GM18868 (cell line): Measurements from ENCODE around the gene CTDSPL.
"Not testable (repeated sequence)": the region's sequence is repeated elsewhere in the genome, so short reads cannot be mapped to it uniquely, and the experiment has no call there.

Source experiments
- ATAC-seq: cut with Tn5 transposase; IDR thresholded peaks from one replicate; pipeline ENCODE4 v1.9.1; 2021; ENCODE audit warnings: mild to moderate bottlenecking, moderate library complexity; ENCODE audit not compliant: unreplicated experiment

The CTDSPL gene, protein sequence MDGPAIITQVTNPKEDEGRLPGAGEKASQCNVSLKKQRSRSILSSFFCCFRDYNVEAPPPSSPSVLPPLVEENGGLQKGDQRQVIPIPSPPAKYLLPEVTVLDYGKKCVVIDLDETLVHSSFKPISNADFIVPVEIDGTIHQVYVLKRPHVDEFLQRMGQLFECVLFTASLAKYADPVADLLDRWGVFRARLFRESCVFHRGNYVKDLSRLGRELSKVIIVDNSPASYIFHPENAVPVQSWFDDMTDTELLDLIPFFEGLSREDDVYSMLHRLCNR

DNA sequence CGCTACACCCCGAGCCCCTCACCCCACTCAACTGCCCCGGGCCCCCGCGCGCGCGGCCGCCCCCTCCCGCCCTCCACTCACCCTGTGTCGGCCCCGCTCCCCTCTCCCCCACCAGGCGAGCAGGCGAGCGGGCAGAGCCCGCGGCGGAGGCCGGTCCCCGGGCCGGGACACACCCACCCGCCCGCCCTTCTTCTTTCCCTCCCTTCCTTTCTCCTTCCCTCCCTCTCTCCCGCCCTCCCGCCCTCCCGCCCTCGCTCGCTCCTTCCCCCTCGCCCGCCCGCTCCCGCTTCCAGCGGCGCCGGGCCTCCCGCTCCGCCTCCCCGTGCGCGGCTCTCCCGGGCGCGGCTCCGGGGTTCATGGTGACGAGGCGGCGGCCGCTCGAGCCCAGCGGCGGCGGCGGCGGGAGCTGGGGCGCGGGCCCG, at the start of gene CTDSPL:
Gene CTDSPL, plus strand, starts transcription at position 261 of the 422 bp plus-strand sequence. CDS start 320 bp downstream, outside the sequence.
- no peak for ATAC-seq

DNA sequence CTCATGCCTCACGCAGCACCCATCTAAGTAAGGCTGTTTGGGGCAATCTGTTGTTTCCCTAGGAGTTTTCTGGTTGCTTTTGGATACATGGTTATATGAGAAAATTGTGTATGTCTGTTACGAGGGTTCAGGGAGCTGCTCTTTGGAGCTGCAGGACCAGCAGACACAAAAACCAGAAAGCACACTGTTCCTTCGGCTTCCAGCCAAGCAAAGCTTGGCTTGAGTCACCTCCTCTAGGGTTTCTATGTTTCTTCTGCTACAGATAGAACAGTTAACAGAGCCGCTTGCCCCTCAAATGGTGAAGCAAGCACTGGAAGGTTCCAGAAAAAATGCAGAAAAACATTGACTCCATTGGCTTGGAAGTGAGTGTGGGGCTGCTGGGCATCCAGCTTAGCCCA, 49.2 kb upstream of the CTDSPL start:
- ATAC-seq: no peak

DNA sequence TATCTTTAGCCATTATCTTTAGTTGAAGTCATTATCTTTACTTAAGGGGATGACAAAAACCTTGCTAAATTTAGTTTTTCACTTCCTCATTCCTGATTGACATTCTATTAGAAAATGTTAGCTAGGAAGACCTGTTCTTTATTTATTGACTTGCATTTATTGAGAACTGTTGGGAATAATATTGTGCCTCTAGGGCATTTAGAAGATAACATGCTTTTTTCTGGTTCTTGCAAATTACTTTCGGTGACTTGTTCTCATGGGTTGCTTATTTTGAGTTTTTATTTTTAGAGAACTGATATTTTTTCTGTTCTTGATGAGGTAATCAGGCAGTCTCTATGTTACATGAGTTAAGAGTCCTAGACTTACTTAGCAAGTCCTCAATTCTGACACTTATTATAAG, 48.3 kb upstream of the CTDSPL start:
- ATAC-seq: peak; percentile 65

DNA sequence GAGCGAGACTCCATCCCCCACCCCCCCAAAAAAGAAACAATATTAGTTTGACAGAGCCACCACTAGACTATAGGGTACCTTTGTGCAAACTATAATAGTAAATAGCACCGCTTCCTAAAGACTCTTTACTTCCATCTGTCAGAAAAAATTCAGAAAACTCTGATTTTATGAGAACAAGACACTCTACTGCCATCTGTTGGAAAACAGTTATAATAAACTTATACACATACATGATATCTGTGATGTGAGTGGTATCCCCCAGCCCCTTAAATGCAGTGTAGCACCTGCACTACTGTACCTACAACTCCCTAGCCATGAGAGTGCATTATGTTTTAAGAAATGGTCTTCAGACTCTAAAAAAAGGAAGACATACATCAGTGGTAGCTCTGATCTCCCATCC, 47.1 kb upstream of the CTDSPL start:
- ATAC-seq: no peak

DNA sequence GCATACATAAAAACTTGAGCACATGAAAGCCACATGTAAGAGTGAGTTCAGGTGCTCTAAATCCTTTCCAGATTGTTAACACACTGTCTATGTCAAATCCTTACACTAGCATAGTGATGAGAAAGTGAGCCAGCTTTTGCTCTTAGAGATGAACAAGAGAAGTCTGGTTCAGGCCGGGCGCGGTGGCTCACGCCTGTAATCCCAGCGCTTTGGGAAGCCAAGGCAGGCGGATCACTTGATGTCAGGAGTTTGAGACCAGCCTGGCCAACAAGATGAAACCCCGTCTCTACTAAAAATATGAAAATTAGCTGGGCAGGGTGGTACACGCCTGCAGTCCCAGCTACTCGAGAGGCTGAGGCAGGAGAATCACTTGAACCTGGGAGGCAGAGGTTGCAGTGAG, 46.5 kb upstream of the CTDSPL start:
- ATAC-seq: not testable (repeated sequence)

DNA sequence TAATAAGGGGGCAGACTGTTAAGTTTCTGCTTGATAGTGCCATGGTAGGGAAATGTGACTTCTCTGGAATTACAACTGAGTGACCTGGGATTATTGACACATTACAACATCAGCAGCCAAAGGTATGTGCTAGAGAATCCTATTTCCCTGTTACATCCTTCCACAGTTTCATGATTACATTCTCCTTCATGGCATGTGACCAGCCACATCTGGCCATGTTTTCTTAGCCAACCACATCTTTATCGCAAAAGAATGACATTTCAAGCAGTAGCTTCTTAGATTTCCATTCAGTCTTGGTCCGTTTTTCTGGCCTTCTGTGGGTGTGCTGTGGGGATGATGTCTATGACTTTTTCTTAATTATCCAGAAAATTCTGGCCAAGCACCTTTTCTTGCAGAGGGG, 45.4 kb upstream of the CTDSPL start:
- no peak for ATAC-seq

DNA sequence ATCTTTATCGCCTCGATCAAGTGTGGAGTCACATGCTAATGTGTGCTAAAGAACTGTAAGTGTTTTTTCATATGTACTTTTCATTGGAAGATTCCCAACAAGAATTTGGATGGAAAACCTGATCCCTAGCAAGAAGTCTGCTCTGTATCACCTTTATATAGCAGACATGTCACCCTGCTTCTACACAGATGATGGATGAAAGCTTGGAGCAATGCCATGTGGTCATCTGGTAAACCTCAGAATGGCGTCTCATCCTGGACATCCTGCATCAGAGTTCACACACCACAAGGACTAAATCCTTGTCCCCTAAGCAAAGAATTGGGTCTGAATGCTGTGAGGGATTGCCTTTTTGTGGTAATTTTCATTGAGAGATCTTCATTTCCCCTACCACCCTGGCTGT, 42.1 kb upstream of the CTDSPL start:
- no peak for ATAC-seq

DNA sequence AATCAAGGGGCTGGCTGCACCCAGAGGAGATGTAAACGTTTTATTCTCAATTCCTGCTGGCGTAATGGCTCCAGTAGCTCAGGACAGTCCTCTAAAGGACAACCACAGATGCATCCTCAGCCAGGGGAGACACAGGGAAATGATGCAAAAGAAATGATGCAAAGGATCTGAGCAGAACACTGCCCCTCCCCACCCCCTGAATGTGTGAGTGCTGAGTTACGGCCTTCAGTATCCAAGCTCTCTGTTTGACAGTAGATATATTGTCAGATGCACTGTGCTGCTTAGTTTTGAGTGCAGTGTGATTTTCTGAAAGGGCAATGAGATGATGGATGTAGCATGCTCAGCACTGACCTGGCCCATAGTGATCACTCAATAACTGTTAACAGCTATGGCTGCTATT, 41.4 kb upstream of the CTDSPL start:
- ATAC-seq: no peak

DNA sequence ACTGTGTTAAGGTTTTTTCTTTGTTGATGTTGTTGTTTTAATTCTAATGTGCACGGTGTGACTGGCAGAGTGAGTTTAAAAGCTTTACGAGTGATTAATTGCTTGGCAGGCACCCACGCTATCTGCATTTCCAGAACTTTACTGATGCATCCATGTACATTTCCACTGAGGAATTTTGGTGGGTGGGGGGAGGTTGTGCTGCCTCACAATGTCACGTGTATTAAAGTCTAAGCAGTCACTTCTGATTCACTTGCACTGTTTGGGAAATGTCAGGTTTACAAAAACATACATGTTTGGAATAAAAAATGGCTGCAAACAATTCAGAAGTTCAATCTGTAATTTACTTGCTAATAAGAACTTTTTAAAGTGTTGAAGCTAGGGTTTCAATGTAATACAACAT, 38.5 kb upstream of the CTDSPL start:
- no peak for ATAC-seq

DNA sequence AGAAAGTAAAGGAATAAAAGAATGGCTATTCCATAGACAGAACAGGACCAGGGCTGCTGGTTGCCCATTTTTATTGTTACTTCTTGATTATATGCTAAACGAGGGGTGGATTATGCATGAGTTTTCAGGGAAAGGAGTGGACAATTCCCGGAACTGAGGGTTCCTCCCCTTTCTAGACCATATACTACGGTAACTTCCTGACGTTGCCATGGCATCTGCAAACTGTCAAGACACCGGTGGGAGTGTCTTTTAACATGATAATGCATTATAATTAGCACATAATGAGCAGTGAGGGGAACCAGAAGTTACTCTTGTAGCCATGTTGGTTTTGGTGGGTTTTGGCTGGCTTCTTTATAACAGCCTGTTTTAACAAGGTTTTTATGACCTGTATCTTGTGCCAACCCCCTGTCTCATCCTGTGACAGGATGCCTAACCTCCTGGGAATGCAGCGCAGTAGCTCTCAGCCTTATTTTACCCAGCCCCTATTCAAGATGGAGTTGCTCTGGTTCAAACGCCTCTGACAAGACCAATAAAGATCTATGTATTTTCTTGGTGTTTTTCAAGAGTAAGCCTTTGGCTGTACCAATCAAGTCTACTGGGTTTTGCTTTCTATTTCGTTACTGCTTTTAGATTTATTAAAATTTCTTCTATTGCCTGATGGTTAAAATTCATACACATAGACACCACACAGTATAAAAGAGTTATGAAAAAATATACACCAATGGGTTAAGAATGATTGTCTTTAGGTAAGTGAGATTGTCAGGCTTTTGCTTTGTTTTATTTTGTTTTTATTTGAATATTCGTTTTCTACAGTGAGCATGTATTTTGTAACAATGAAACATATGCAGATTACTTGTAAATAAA, 37.4 kb upstream of the CTDSPL start:
- ATAC-seq: no peak

DNA sequence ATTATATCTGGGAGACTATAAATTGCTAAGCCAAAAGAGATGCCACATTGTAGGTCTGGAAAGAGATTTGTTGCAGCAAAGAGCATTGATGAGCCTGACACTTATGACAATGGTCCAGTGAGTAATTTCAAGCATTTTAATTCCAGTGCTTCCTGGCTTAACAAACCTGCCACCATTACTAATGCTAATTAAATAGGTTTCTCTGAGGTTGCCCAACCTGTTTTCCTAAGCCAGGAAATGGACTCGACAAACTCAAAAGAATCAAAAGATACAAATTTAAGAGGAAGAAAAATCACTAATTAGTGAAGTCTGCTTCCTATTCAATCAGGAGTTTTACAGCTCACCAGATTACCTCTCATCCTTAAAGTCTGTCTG, 36.7 kb upstream of the CTDSPL start:
- ATAC-seq: no peak

DNA sequence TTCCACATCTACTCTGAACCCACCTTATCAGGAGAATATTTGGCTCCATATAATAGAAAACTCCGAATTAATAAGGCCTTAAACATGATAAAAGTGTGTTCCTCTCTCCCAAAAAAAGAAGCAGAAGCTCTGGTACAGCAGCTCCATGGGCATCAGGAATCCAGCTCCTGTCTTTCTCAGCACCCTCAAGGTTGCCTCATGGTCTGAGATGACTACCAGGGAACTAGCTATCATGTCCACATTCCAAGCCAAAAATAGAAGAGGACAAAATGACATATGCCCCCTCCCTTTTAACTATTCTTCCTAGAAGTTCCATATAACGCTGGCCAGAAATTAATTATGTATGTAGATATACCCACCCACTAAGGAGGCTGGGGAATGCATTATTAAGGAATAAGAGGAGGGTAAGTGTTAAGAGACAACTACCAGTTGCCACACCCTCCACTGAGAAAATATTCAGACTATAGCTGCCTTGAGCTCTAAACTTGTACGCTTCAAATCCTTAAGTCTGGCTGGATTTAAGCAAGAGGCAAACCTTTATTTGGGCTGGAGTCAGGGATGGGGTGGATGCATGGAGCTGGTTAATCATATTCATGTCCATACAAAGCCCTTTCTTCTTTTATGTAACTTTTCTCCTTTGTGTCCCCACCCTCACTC, 35.8 kb upstream of the CTDSPL start:
- ATAC-seq: no peak

DNA sequence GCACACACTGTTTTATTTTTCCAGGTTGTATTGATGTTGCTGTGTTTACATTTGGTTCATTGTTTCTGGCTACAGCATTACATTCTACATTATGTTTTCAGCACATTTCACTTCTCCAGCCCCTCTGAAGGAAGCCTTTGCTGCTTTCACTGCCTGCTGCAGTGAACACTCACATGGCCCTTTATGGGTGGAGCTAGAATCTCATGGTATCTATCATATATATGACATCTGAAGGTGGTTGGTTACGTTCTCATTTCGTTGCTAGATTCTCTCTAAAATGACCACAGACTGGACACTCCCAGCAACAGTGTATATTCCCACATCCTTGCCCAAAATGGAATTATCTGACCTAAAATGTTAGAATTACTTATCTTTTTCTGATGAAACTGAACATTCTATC, 35.2 kb upstream of the CTDSPL start:
- no peak for ATAC-seq

DNA sequence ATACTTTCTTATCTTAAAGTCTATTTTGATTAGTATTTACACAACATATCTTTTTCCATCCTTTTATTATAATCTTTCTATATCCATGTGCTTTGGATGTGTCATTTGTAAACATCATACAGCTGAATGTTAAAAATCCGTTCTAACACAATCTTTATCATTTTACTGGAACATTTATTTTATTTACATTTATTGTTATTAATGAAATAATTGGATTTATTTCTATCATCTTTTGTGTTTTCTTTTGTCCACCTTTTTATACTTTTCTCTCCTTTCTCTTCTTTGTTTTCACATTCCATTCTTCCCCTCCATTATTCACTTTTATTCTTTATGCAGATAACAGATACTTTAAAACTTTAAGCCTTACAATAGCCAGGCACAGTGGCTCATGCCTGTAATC, 34.7 kb upstream of the CTDSPL start:
- no peak for ATAC-seq

DNA sequence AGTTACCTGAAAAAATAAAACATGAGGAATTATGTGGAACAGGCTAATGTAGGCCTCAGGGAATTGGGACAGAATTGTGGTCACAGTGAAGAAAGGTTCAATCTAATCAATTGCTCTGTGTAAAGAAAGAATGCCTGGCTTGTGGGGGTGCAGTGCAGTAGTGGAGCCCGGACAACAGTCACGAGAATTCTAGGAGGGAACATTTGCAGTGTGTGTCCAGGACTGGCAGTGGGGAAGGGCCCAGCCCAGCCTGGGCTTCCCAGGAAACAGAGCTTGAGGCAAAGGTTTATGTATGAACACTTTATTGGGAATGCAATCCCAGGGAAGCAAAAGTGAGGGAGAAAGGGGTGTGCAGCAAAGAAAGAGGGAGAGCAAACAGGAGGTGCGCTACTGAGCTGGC, 29.2 kb upstream of the CTDSPL start:
- ATAC-seq: no peak

DNA sequence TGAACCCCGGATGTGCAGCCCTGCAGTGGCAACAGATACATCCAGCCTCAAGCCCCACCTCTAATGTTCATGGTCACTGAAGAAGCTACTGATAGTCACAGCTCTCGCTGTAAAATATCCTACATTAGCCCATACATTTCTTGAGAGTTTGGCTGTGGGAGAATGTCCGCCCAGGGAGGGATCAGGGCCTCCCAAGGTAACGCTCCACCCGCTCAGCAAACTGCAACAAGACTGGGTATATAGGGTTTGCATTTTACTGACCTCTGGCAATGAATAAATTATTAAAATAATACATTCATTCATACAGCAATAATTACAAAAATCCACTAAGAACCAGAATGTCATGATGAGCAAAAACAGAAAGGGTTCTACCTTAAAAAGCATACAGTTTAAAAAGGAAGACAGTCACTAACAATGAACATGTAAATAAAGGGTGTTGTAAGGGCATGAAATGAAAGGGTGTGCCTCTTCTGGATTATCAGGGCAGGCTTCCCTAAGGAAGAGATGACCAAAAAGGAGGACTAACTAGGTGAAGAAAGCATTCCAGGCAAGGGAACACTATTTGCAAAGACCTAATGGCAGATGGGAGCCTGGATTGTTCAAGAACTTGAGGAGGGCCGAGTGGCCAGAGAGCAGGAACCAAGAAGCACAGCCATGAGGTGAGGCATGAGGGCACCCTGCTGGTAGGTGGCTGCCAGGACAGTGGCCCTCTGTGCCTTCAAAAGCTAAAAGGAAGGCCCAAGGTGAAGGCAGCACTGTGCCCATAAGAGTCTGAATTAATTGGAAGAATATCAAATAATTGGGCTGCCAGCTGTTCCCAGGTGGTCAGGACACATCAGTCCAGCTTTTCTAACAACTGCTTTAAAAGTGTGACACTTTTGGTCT, 28.1 kb upstream of the CTDSPL start:
- ATAC-seq: peak; percentile 57

DNA sequence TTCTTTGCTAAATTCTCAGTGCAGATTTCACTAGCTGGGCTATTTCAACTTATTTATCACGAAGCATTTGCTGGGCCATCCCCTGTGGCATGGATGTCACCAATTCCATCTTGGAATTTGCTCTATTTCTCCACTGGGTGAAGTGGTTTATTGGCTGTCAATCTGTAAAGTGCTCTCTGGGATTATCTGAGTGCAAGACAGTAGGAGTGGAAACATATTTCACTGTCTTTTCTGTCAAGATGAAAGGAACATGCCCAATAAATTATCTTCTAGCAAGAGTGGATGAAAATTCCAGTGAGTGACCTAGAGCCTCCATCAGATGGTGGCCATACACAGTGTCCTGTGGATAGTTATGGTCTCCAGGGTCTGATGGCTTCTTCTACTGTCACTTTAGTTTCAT, 25.1 kb upstream of the CTDSPL start:
- ATAC-seq: no peak

DNA sequence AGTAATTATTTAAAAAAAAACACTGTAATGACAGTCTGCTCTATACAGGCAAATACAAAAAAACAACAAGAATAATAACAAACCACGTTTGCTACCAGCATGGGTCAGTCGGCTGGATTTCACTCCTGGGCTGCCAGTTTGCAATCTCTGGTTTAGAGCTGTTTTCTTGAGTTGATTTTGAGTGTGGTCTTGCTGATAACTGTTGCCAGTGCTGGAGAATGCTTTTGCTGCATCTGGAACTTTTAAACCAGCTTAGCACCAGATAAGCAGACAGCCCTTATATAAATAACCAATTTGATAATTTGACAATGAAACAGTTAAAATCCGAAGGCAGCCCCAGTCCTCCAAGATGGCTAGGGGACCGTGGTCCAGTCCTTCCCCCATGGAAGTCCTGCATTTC, 14.0 kb upstream of the CTDSPL start:
- ATAC-seq: no peak

DNA sequence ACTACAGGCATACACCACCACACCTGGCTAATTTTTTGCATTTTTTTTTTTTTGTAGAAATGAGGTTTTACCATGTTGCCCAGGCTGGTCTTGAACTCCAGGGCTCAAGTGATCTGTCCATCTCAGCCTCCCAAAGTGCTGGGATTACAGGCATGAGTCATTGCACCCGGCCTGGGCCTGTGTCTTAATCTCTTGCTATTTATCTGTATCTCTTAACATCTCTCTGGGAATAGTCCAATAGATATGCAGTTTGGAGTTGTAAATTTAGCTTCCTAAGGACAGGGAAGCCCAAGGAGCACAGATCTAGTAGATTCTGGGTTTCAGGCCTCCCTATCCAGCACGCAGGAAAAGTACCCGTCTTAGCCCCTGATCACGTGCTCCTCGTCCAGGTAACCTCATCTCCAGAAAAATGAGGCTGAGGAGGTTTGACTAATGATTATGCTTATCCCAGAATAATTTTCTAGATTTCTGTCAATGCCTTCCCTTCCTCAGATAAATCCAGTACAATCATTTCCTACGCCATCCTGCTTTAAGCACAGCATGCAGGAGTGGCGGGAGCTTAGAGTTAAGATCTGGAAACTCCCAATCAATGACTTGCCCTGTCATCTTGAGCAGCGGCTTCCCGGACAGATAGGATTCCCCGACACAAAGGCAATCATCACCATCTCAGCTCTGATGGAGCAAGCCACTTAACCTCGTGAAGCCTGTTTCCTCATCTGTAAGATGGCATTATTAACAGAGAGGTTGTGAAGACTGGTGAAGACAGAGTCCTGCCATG, 12.3 kb upstream of the CTDSPL start:
- no peak for ATAC-seq

DNA sequence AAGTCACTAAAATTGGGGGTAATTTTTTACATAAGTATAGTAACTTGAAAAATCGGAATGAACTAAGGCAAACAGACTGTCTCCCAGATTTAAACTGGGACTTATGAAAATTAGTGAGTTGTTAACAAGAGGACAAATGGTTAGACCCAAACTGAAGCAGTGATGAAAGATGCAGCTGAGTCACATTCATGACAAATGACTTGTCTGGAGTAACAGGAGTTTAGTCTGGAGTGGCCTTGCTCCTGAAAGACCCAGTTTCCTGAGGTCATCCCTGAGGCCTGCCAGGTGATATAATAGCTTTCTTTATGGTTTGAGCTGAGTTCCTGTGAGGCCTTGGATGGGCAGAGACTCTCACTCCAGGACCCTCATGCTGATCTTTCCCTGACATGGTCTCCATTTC, 9.6 kb upstream of the CTDSPL start:
- no peak for ATAC-seq
